B cell (primary cell): ENCODE measurements around the gene ZNF804B. TPM values are rescaled to one million over a fixed set of nuclear protein-coding genes. Genes with fewer than 3 reads are reported as not detected.

Experiments used
- ATAC-seq: fragments of 200-7000 bp; cut with Tn5 transposase; one replicate; pipeline ENCODE4 v1.10.0; 2021; ENCODE audit warnings: low read depth, mild to moderate bottlenecking, moderate number of reproducible peaks, moderate library complexity
- CTCF ChIA-PET: fragments of 350-600 bp; sonication (Branson Sonifier 250); formaldehyde crosslinking; loops from one replicate; lab custom pipeline; 2021; ENCODE audit warnings: antibody characterized with exemption, inconsistent platforms; lab: Charles Lee
- POLR2A ChIA-PET: fragments of 350-600 bp; sonication (Branson Sonifier 250); formaldehyde crosslinking; loops from one replicate; lab custom pipeline; 2021; ENCODE audit warnings: antibody characterized with exemption; lab: Charles Lee
- DNase-seq: peaks from one replicate; pipeline ENCODE4 v3.0.0; 2013
- H2AFZ ChIP-seq: 2 replicates; pipeline ENCODE4 v1.6.1; 2012; ENCODE audit warnings: mild to moderate bottlenecking, low read depth, low read length; ENCODE audit not compliant: insufficient read depth, poor library complexity, severe bottlenecking
- H3K27ac ChIP-seq, 2 donors: 1 replicate in 1 of 2; 2 replicates in 1 of 2; pipeline ENCODE4 v1.5.1; 2012 to 2013; ENCODE audit warnings: low read length in 2 of 2, mild to moderate bottlenecking in 2 of 2, moderate library complexity in 1 of 2
- H3K27me3 ChIP-seq, 4 experiments: fragments of 200-600 bp in 1 of 4; sonication (generic) in 1 of 4; replicated peaks in 1 of 4; 1 replicate in 2 of 4; 2 replicates in 2 of 4; pipeline versions ENCODE4 v1.6.1 to v1.7.0; 2013 to 2016; ENCODE audit warnings: low read length in 3 of 4, mild to moderate bottlenecking in 2 of 4, mixed read lengths in 1 of 4, moderate library complexity in 1 of 4; ENCODE audit not compliant: insufficient read depth in 4 of 4, control insufficient read depth in 3 of 4; ENCODE audit errors: control extremely low read depth in 1 of 4
- H3K36me3 ChIP-seq, 2 experiments: replicated peaks in 1 of 2; 1 replicate in 1 of 2; 2 replicates in 1 of 2; pipeline versions ENCODE4 v1.6.1 to v1.7.1; 2013; ENCODE audit warnings: low read length in 1 of 2; ENCODE audit not compliant: insufficient read depth in 2 of 2, control insufficient read depth in 1 of 2; ENCODE audit errors: control extremely low read depth in 1 of 2, extremely low read depth in 1 of 2
- H3K4me1 ChIP-seq, 2 donors: fragments of 200-600 bp in 1 of 2; sonication (generic) in 1 of 2; 1 replicate in 1 of 2; 2 replicates in 1 of 2; pipeline versions ENCODE4 v1.5.1 to v1.6.1; 2013 to 2017; ENCODE audit warnings: low read length in 2 of 2; ENCODE audit not compliant: control insufficient read depth in 2 of 2, insufficient read depth in 2 of 2
- H3K4me2 ChIP-seq: replicated peaks from 2 replicates; pipeline ENCODE3; 2012; ENCODE audit warnings: mild to moderate bottlenecking, low read depth, low read length; ENCODE audit not compliant: poor library complexity, severe bottlenecking
- H3K4me3 ChIP-seq, 5 experiments: fragments of 200-600 bp in 1 of 5; sonication (generic) in 1 of 5; 1 replicate in 3 of 5; 2 replicates in 2 of 5; pipeline versions ENCODE4 v1.5.1 to v1.7.0; 2011 to 2016; ENCODE audit warnings: low read length in 4 of 5, mild to moderate bottlenecking in 4 of 5, low read depth in 2 of 5, control low read depth in 1 of 5, moderate library complexity in 1 of 5; ENCODE audit not compliant: insufficient read depth in 1 of 5; ENCODE audit errors: control extremely low read depth in 1 of 5, extremely low read depth in 1 of 5
- H3K79me2 ChIP-seq: fragments of 200-600 bp; sonication (generic); one replicate; pipeline ENCODE4 v1.6.0; 2016; ENCODE audit warnings: low read length; ENCODE audit not compliant: control insufficient read depth, insufficient read depth
- H3K9ac ChIP-seq: fragments of 200-600 bp; sonication (generic); 2 replicates; pipeline ENCODE4 v1.6.1; 2017; ENCODE audit warnings: mild to moderate bottlenecking, low read length, moderate library complexity
- H3K9me3 ChIP-seq, 3 donors: one replicate each; pipeline versions ENCODE4 v1.6.1 to v1.7.1; 2013; ENCODE audit warnings: low read length in 2 of 3; ENCODE audit not compliant: control insufficient read depth in 2 of 3, insufficient read depth in 1 of 3; ENCODE audit errors: control extremely low read depth in 1 of 3
- H4K20me1 ChIP-seq: 2 replicates; pipeline ENCODE4 v1.6.0; 2012; ENCODE audit warnings: mild to moderate bottlenecking, low read length; ENCODE audit not compliant: insufficient read depth, control insufficient read depth, poor library complexity, severe bottlenecking
- H3K27ac Mint-ChIP-seq: one replicate; pipeline ENCODE4 v1.8.0; 2021; ENCODE audit warnings: mixed read lengths
- H3K27me3 Mint-ChIP-seq: one replicate; pipeline ENCODE4 v1.8.0; 2021; ENCODE audit warnings: mixed read lengths
- H3K4me1 Mint-ChIP-seq: one replicate; pipeline ENCODE4 v1.8.0; 2021; ENCODE audit warnings: mixed read lengths
- H3K4me3 Mint-ChIP-seq: one replicate; pipeline ENCODE4 v1.8.0; 2021; ENCODE audit warnings: mixed read lengths
- H3K9me3 Mint-ChIP-seq: one replicate; pipeline ENCODE4 v1.8.0; 2022; ENCODE audit warnings: mixed read lengths; ENCODE audit not compliant: insufficient read depth
- EZH2 ChIP-seq: IDR thresholded peaks from 2 replicates; pipeline ENCODE4 v1.6.1; 2012; ENCODE audit warnings: borderline replicate concordance, low read depth, mild to moderate bottlenecking, moderate library complexity, low read length; ENCODE audit not compliant: insufficient read depth, poor library complexity, severe bottlenecking
- intact Hi-C: fragments of 100-400 bp; cut with micrococcal nuclease; formaldehyde crosslinking; loops from one replicate; pipeline ENCODE4 v1.10.0; 2022
- polyA plus RNA-seq: library from polyadenylated mRNA; depleted of rRNA; stranded (reverse); fragments of >200 nt; gene quantifications from 2 replicates; pipeline ENCODE4 v1.2.3, GENCODE V29; 2012
- total RNA-seq, 2 donors: library from RNA; stranded (reverse); fragments of 120-200 nt in 1 of 2; gene quantifications; 1 replicate in 1 of 2; 2 replicates in 1 of 2; pipeline versions ENCODE4 v1.2.3 to v1.2.4, GENCODE V29; 2013 to 2022
- TF ChIP-seq, protein P1 (sequence below): fragments of 200-600 bp; IDR thresholded peaks from one replicate; pipeline ENCODE4 v1.8.0; 2022; ENCODE audit warnings: antibody characterized with exemption, mild to moderate bottlenecking

Gene ZNF804B
- total and polyA plus RNA-seq, 2 donors (not counting 1 experiment from before 2014, with no cell fraction given): not detected

DNA sequence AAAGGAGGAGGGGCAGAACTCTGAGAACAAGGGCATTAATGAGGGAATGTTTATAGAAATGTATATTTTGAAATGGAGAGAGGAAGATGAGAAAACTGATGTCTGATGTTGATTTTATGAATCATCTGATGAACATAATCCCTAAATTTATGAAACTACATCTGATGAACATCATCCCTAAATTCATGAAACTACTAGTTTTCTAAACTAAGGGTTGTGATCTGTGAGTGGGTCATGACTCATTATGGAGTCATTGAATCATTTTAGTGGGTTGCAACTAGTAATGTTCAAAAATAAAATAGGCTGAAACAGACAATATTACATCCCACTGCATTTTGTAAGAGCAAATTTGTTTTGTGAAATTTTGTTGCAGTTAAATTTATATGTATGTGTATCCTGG lies 478.7 kb downstream of the ZNF804B start:
- H3K4me3 Mint-ChIP-seq: no peak overlapping the region
- H3K9me3 ChIP-seq: no peaks in the 10 kb centered on the region
- DNase-seq (no peak), ATAC-seq (no peak)
- no peaks in the 10 kb centered on the region for H4K20me1 ChIP-seq
- H3K27ac Mint-ChIP-seq: no peak overlapping the region
- H3K36me3 ChIP-seq: no peaks in the 10 kb centered on the region
- H3K9ac ChIP-seq: no peak overlapping the region
- no peak overlapping the region for H3K4me3 ChIP-seq
- intact Hi-C loops: no loop called here
- no peak overlapping the region for H3K27ac ChIP-seq
- H2AFZ ChIP-seq: no peak overlapping the region
- TF ChIP-seq, protein P1, sequence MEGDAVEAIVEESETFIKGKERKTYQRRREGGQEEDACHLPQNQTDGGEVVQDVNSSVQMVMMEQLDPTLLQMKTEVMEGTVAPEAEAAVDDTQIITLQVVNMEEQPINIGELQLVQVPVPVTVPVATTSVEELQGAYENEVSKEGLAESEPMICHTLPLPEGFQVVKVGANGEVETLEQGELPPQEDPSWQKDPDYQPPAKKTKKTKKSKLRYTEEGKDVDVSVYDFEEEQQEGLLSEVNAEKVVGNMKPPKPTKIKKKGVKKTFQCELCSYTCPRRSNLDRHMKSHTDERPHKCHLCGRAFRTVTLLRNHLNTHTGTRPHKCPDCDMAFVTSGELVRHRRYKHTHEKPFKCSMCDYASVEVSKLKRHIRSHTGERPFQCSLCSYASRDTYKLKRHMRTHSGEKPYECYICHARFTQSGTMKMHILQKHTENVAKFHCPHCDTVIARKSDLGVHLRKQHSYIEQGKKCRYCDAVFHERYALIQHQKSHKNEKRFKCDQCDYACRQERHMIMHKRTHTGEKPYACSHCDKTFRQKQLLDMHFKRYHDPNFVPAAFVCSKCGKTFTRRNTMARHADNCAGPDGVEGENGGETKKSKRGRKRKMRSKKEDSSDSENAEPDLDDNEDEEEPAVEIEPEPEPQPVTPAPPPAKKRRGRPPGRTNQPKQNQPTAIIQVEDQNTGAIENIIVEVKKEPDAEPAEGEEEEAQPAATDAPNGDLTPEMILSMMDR: no peak
- no peak for TF ChIP-seq EZH2
- H3K27me3 ChIP-seq: no peaks in the 10 kb centered on the region
- H3K9me3 Mint-ChIP-seq: peaks cover 2% of the 10 kb centered on the region
- no peaks in the 10 kb centered on the region for H3K79me2 ChIP-seq
- H3K27me3 Mint-ChIP-seq: no peaks in the 10 kb centered on the region
- no peaks in the 10 kb centered on the region for H3K4me1 ChIP-seq
- no peaks in the 10 kb centered on the region for H3K4me1 Mint-ChIP-seq
- ChIA-PET POLR2A (no interaction called here), CTCF (no interaction called here)
- H3K4me2 ChIP-seq: no peak overlapping the region

DNA sequence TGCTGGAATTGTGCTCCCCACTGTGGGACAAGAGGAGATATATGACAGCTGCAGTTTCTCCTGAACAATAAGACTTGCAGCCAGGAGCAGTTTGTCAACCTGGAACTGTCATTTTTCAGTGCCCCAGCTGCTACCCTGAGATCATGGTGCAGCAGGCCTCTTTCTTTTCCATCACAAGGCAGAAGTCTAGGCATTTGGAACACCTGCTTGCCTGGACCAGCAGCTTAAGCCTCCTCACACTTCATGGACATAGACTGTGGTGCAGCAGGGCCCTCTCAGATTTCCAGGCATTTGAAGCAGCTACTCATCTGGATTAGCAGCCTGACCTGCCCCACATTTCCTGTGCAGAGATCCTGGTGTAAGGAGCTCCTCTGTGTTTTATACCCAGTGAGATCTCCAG lies 486.7 kb downstream of the ZNF804B start:
- Histone ChIP-seq H3K4me2 (no peak overlapping the region), H3K27me3 (no peaks in the 10 kb centered on the region), H3K27ac (no peak overlapping the region), H2AFZ (no peak overlapping the region), H3K4me1 (no peaks in the 10 kb centered on the region), H4K20me1 (no peaks in the 10 kb centered on the region), H3K9ac (no peak overlapping the region), H3K9me3 (peaks cover 0 to 13% (median 0%) of the 10 kb centered on the region in 3 donors), H3K36me3 (no peaks in the 10 kb centered on the region), H3K79me2 (no peaks in the 10 kb centered on the region), H3K4me3 (no peak overlapping the region)
- H3K4me1 Mint-ChIP-seq: no peaks in the 10 kb centered on the region
- H3K4me3 Mint-ChIP-seq: no peak overlapping the region
- ChIA-PET CTCF (no interaction called here), POLR2A (no interaction called here)
- TF ChIP-seq, protein P1: no peak
- no peak for TF ChIP-seq EZH2
- ATAC-seq (no peak), DNase-seq (no peak)
- H3K9me3 Mint-ChIP-seq: peaks cover 8% of the 10 kb centered on the region
- no peaks in the 10 kb centered on the region for H3K27me3 Mint-ChIP-seq
- intact Hi-C loops: no loop called here
- H3K27ac Mint-ChIP-seq: no peak overlapping the region
